ENCODE measurements around the gene CDC42EP3.
A peak's percentile ranks its signal among the peaks of the same experiment; 100 is the strongest.

CDC42EP3 gene

GRCh38 chr2:37637190-37637860, 34.1 kb downstream of the CDC42EP3 start:
- DNase-seq (ENCODE audit: low read depth, low spot score), result no peak

- no peak for DNase-seq (ENCODE audit: low read depth, low spot score)
Observed at GRCh38 chr2:37636381-37637066, 34.9 kb downstream of the CDC42EP3 start.

DNA sequence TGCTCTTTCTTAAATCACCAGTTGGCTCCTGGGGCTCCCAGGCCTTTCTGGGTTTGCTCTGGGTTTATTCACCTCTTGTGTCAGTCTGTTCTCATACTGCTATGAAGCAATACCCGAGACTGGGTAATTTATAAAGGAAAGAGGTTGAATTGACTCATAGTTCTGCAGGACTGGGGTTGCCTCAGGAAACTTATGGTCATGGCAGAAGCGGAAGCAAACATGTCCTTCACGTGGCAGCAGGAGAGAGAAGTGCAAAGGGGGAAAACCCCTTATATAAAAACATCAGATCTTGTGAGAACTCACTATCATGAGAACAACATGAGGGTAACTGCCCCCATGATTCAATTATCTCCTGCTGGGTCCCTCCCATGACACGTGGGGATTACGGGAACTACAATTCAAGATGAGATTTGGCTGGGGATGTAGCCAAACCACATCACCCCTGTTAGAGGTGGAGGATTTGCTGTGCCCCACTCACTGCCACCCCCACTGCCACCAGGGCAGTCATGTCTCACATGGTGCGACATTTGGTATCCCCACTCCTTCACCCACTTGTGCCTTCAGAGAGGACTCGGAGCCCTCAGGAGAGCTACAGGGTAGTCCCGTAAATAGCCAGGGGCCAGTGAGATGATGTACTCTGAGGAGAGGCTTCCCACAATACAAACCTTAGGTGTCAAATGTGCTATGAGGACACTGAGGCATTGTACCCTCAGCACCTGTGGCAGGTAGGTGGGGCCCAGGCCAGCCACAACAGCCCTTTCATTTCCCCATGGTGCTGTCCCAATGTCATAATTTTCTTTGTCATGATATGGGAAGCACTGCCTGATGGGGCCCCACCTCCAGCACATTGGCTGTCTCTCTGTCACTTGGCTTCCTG, 35.7 kb downstream of the CDC42EP3 start:
- DNase-seq (ENCODE audit: low read depth, low spot score), result no peak

DNA sequence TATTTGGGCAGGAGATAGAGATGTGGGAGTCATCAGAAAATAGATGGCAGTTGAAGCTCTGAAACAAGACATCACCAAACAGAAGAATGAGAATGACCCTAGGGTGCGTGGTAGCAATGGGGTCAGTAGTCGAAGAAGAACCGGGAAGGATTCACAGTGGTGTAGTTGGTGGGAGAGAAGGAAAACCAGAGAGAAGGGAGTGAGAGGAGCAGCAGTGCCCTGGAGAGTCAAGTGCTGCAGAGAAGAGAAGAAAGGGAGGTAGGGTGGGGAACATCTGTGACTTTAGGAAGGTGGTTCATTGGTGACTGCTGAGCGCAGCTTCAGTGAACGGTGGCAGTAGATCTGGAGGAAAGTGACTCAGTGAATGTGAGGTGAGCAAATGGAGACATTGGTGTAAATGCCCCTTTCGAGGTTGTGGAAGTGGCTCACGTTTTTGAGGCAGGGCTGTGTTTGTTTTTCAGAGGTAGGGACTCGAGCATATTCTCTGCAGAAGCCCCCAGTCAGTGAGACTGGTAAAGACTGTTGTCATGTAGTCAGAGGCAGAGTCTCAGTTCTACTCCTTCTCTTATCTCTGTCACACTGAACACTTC, 36.4 kb downstream of the CDC42EP3 start:
- DNase-seq (ENCODE audit: low read depth, low spot score), result no peak

GRCh38 chr2:37633845-37634244, 37.6 kb downstream of the CDC42EP3 start:
- DNase-seq (ENCODE audit: low read depth, low spot score), result no peak

DNA sequence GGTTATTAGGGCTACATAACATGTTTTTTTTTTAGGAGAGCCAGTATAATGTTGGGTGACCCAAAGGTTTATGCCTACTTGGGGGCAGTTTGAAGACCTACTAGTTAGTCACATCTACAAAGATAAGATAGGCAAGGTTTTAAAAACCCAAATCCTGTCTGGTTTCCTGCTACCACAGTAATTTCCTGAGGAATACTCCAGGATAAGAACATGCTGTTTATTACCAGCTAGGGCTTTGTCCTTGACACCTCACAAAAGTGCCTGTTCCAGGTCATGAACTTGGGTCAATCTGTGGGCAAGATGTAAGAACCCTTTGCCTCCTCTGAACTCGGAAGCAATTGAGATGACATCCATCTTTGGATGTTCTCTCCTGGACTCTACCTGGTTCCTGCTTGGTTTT, 38.2 kb downstream of the CDC42EP3 start:
- no peak for DNase-seq (ENCODE audit: low read depth, low spot score)

- DNase-seq (ENCODE audit: low read depth, low spot score), result no peak
Observed at GRCh38 chr2:37632310-37632709, 39.1 kb downstream of the CDC42EP3 start.

DNA sequence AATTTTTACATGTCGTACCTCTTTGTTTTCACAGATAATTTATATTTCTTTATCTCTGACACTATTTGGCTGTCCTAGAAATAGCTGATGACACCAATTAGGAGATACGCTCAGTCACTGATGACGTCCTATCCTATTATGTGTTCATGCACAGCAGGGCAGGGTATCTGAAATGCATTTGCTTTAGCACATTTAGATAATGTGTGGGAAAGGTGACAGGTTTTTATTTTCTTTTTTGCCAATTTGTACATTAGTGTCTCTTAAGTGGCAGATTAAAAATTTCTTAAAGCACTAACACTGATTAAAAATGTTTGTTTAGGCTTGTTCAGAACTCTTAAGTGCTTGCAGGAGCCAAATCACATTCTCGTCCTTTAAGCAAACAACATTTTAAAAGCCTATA, 39.7 kb downstream of the CDC42EP3 start:
- no peak for DNase-seq (ENCODE audit: low read depth, low spot score)

DNA sequence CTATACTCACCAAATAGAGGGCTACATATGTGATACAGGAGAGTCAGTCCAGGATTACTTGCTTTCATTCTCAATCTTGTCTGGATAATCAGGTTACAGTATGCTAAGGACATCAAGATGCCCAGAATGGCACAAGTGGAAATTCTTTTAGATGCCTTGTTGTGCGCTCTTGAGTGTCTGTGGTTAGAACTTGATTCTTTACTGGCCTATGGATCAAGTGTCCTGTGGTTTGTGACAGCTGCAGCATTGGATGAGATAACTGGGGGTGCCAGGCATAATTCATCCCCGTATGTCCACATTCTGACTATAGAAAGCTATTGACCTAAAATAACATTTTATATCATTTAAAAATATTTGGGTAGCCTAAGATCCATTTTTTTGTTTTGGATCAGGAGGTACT, 40.1 kb downstream of the CDC42EP3 start:
- no peak for DNase-seq (ENCODE audit: low read depth, low spot score)

- no peak for DNase-seq (ENCODE audit: low read depth, low spot score)
Observed at GRCh38 chr2:37630776-37631175, 40.7 kb downstream of the CDC42EP3 start.

- DNase-seq (ENCODE audit: low read depth, low spot score), result no peak
Observed at GRCh38 chr2:37630301-37630700, 41.1 kb downstream of the CDC42EP3 start.

GRCh38 chr2:37629529-37629928, 41.9 kb downstream of the CDC42EP3 start:
- no peak for DNase-seq (ENCODE audit: low read depth, low spot score)

GRCh38 chr2:37627710-37628109, 43.7 kb downstream of the CDC42EP3 start:
- no peak for DNase-seq (ENCODE audit: low read depth, low spot score)

- DNase-seq (ENCODE audit: low read depth, low spot score), result peak; percentile 78
Observed at GRCh38 chr2:37625796-37626571, 45.5 kb downstream of the CDC42EP3 start.

- peak; percentile 89 for DNase-seq (ENCODE audit: low read depth, low spot score)
Observed at GRCh38 chr2:37625156-37625555, 46.3 kb downstream of the CDC42EP3 start.

DNA sequence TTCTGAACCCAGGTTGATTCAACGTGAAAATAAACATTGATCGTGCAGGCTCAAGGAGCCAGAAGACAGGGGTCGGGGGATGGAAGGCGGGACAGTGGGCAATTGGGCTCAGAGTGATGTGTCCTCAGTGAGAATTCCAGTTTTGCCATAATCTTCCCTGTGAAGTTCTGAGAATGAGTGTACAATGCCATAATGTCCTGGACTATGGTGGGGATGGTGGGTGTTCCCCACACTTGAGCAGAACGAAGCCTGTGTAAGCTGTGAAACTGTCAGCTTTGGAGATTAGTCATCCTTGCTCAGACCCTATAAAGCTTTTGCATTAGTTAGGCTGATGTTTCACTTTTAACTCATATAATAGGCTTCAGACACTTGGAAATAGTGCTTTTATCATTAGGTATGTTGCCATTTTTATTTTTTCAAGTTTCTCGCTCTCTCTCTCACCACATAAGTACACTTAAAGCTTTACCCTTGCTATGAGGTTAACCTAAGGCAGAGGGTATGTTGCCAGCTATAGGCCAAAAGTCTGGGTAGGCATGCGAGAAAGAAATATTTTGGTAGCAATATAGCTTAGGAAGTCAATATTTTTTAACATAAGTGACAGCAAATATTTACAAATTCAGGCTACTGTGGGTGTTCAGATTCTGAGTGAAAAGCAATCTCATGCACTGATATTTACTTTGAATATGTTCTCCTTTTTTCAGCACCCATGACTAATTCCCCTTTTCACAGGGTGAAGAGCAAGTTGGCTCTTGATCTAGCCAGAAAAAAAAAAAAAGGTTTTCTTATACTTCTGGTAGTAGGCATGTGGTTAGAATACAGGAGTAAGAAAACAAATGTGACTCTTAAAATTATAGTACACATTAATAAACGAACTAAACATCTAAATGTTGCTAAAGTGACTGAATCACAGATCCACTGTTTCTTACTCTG, 47.2 kb downstream of the CDC42EP3 start:
- peak; percentile 65 for DNase-seq (ENCODE audit: low read depth, low spot score)

DNA sequence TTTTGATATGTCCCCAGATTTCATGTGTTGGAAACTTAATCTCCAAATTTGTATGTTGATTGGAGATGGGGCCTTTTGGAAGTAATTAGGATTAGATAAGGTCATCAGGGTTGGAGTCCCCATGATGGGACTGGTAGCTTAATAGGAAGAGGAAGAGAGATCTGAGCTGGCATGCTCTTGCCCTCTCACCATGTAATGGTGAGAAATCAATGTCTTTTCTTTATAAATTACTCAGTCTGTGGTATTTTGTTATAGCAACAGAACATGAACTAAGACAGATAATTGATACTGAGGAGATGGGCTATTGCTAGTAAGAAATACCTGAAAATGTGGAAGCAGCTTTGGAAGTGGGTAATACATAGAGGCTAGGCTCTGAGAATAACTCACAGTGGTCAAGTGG, 48.0 kb downstream of the CDC42EP3 start:
- DNase-seq (ENCODE audit: low read depth, low spot score), result no peak

DNA sequence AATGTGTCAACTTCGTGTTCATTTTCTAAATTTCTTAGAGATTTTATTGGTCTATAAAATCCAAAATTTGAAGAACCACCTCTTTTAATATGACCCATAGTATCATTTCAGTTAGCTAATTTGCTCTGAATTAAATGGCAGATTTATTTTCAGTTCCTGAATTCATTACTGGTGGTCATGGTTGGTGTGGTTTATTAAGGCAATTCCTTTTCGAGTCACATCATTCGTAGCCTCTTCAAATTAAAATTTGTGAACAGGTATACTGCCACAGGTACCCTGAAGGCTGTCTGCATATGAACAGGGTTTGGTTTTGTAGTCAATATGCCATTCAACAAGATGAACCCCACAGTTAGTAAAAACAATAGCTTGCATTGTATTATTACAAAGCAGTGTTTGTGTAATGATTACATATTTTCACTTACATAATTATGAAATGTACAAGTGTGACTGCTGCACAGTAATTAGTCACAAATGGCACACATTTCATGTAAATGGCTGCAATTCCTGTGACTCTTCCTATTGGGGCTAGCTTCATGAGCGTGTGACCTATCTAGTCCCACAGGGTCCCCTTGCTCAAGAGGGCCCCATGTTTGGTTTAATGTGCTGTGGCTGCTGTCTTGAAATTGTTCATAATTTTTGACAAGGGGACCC, 48.9 kb downstream of the CDC42EP3 start:
- no peak for DNase-seq (ENCODE audit: low read depth, low spot score)

- no peak for DNase-seq (ENCODE audit: low read depth, low spot score)
Observed at GRCh38 chr2:37621199-37621598, 50.2 kb downstream of the CDC42EP3 start.

DNA sequence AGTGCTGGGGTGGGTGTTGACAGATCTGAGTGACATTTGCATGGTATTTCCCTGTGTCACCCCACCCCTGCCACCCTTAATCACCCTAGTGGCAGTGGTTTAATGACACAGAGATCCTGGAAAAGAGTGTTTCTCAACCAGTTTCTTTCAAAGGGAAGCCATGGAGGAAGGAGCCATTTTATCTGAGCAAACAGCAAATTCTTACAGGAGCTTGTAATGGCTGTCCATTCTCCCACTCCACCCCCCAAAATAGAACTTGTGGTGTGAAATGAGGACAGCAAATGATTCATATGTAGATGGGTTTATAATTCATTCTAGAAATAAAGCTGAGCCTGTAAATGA, 51.5 kb downstream of the CDC42EP3 start:
- DNase-seq (ENCODE audit: low read depth, low spot score), result no peak
